H1 (cell line): Measurements from ENCODE around the gene KNDC1. TPM values are rescaled to one million over a fixed set of nuclear protein-coding genes. Genes with fewer than 3 reads are reported as not detected.

Source experiments
- BACH1 ChIP-seq: IDR thresholded peaks from 2 replicates; pipeline ENCODE4 v1.6.1; 2012; ENCODE audit warnings: low read length, improper control_type of control experiment
- CBX5 ChIP-seq: fragments of 300-800, 300-1000 bp; sonication (generic); IDR thresholded peaks from 2 replicates; pipeline ENCODE4 v1.7.1; 2016; ENCODE audit warnings: antibody characterized with exemption, low read length, low read depth
- CEBPB ChIP-seq: IDR thresholded peaks from 2 replicates; pipeline ENCODE4 v1.6.1; 2012; ENCODE audit warnings: low read depth, low read length
- CREB1 ChIP-seq: IDR thresholded peaks from 2 replicates; pipeline ENCODE4 v1.6.1; 2012; ENCODE audit warnings: inconsistent platforms
- EGR1 ChIP-seq: IDR thresholded peaks from 2 replicates; pipeline ENCODE4 v1.6.1; 2011; ENCODE audit warnings: low read depth, low read length, borderline replicate concordance
- EP300 ChIP-seq, 2 experiments: IDR thresholded peaks; 1 replicate in 1 of 2; 2 replicates in 1 of 2; pipeline ENCODE4 v1.6.1; 2011 to 2012; ENCODE audit warnings: low read depth in 2 of 2, low read length in 2 of 2, mild to moderate bottlenecking in 2 of 2, borderline replicate concordance in 1 of 2, inconsistent platforms in 1 of 2, moderate library complexity in 1 of 2
- EZH2 ChIP-seq: fragments of 200-600 bp; sonication (generic); IDR thresholded peaks from 2 replicates; pipeline ENCODE4 v1.7.1; 2012; ENCODE audit warnings: low read depth, mild to moderate bottlenecking, moderate library complexity, low read length, inconsistent platforms; ENCODE audit not compliant: severe bottlenecking
- GABPA ChIP-seq: IDR thresholded peaks from 2 replicates; pipeline ENCODE4 v1.6.1; 2011; ENCODE audit warnings: mild to moderate bottlenecking, low read length, moderate library complexity, borderline replicate concordance; ENCODE audit not compliant: insufficient read depth
- HDAC6 ChIP-seq: IDR thresholded peaks from one replicate; pipeline ENCODE4 v1.7.1; 2012; ENCODE audit warnings: low read depth, mild to moderate bottlenecking, inconsistent platforms, low read length, moderate library complexity
- KDM5A ChIP-seq: fragments of 200-600 bp; IDR thresholded peaks from 2 replicates; pipeline ENCODE4 v1.7.1; 2012; ENCODE audit warnings: mild to moderate bottlenecking, low read length, inconsistent platforms, mixed read lengths
- PHF8 ChIP-seq: fragments of 200-600 bp; sonication (generic); conservative IDR thresholded peaks from 2 replicates; pipeline ENCODE4 v1.7.1; 2012; ENCODE audit warnings: low read depth, mild to moderate bottlenecking, inconsistent platforms, low read length, moderate library complexity
- POLR2A ChIP-seq, 2 experiments: IDR thresholded peaks; 1 replicate in 1 of 2; 2 replicates in 1 of 2; pipeline ENCODE4 v1.6.1; 2011; ENCODE audit warnings: low read depth in 2 of 2, low read length in 2 of 2, mild to moderate bottlenecking in 2 of 2; ENCODE audit errors: control extremely low read depth in 1 of 2
- POLR2AphosphoS5 ChIP-seq: IDR thresholded peaks from 2 replicates; pipeline ENCODE4 v1.6.1; 2011; ENCODE audit warnings: low read depth, low read length
- RAD21 ChIP-seq, 2 experiments: IDR thresholded peaks in 1 of 2; conservative IDR thresholded peaks in 1 of 2; 2 replicates each; pipeline ENCODE4 v1.6.1; 2011; ENCODE audit warnings: low read depth in 2 of 2, low read length in 2 of 2, improper control_type of control experiment in 1 of 2, inconsistent platforms in 1 of 2, mild to moderate bottlenecking in 1 of 2, moderate library complexity in 1 of 2
- RBBP5 ChIP-seq: IDR thresholded peaks from 2 replicates; pipeline ENCODE4 v1.7.1; 2012; ENCODE audit warnings: low read depth, mild to moderate bottlenecking, inconsistent platforms, low read length, moderate library complexity, borderline replicate concordance
- RNF2 ChIP-seq: fragments of 200-900, 300-1000 bp; sonication (generic); IDR thresholded peaks from 2 replicates; pipeline ENCODE4 v1.7.1; 2016; ENCODE audit warnings: borderline replicate concordance, low read depth, mild to moderate bottlenecking, antibody characterized with exemption, low read length; ENCODE audit not compliant: poor library complexity, severe bottlenecking; ENCODE audit errors: missing control alignments
- RXRA ChIP-seq: IDR thresholded peaks from 2 replicates; pipeline ENCODE4 v1.6.1; 2011; ENCODE audit warnings: low read depth, mild to moderate bottlenecking, low read length, moderate library complexity; ENCODE audit not compliant: insufficient read depth
- SAP30 ChIP-seq: fragments of 300-600 bp; sonication (generic); IDR thresholded peaks from 2 replicates; pipeline ENCODE4 v1.7.1; 2012; ENCODE audit warnings: low read length, moderate library complexity, mild to moderate bottlenecking, inconsistent platforms; ENCODE audit not compliant: insufficient read depth, insufficient replicate concordance
- SIN3A ChIP-seq, 2 experiments: IDR thresholded peaks in 1 of 2; conservative IDR thresholded peaks in 1 of 2; 2 replicates each; pipeline ENCODE4 v1.6.1; 2011 to 2012; ENCODE audit warnings: low read length in 2 of 2, improper control_type of control experiment in 1 of 2, low read depth in 1 of 2, mild to moderate bottlenecking in 1 of 2
- SIX5 ChIP-seq: IDR thresholded peaks from 2 replicates; pipeline ENCODE4 v1.6.1; 2011; ENCODE audit warnings: mild to moderate bottlenecking, low read depth, low read length
- SUZ12 ChIP-seq: fragments of 200-600 bp; sonication (generic); IDR thresholded peaks from 2 replicates; pipeline ENCODE4 v1.6.1; 2012; ENCODE audit warnings: mild to moderate bottlenecking, inconsistent platforms, low read length, moderate library complexity, mixed read lengths
- TAF7 ChIP-seq: optimal IDR thresholded peaks from 2 replicates; pipeline ENCODE3; 2011; ENCODE audit warnings: low read depth, mild to moderate bottlenecking, inconsistent platforms, low read length, moderate library complexity, borderline replicate concordance
- TCF12 ChIP-seq: IDR thresholded peaks from 2 replicates; pipeline ENCODE4 v1.6.1; 2011; ENCODE audit warnings: low read depth, mild to moderate bottlenecking, low read length
- polyA plus RNA-seq, 7 experiments: library from polyadenylated mRNA; depleted of rRNA in 3 of 7; stranded (reverse) in 5 of 7; unstranded in 2 of 7; fragments of >200 nt in 5 of 7; fragments of 200-250 nt in 2 of 7; gene quantifications; 1 replicate in 5 of 7; 2 replicates in 1 of 7; 4 replicates in 1 of 7; pipeline versions ENCODE4 v1.2.1 to v1.2.3, GENCODE V29; 2011 to 2013; ENCODE audit warnings: missing spikeins in 2 of 7, mixed read lengths in 2 of 7
- total RNA-seq: library from RNA; stranded (reverse); fragmentation: NEBNext Ultra II Directional; extraction: Animal tissue kit (Norgen Biotek cat#: 25700); gene quantifications from 2 replicates; pipeline ENCODE4 v1.2.1, GENCODE V29; 2021

Gene KNDC1
- total and polyA plus RNA-seq, 2 of the 8 experiments (the other 6 are each of a cell fraction or from before 2014, with no cell fraction given), result 7.5 to 16.7 TPM

- TF ChIP-seq POLR2AphosphoS5 (no peak), CEBPB (no peak), SIX5 (no peak), GABPA (no peak; the same call in 1 of the 2 replicates), HDAC6 (no peak), RXRA (no peak), CBX5 (no peak), EZH2 (peak; percentile 4), TAF7 (no peak), RAD21 (IDR thresholded peaks at IDR 0.05 in 1 of 2, conservative IDR thresholded peaks at IDR 0.05 in 1 of 2; ENCODE audit: low read depth in 2 of 2, low read length in 2 of 2) (no peak), SIN3A (conservative IDR thresholded peaks at IDR 0.05 in 1 of 2, IDR thresholded peaks at IDR 0.05 in 1 of 2; ENCODE audit: low read depth in 1 of 2, low read length in 2 of 2) (0 out of 4 replicates have a peak, but pooled peaks of 1 of the 2 experiments have one; percentile 54), TCF12 (no peak), BACH1 (no peak), SUZ12 (no peak), PHF8 (no peak), CREB1 (no peak), EGR1 (peak; percentile 20; the same call in 1 of the 2 replicates), RNF2 (no peak), POLR2A (IDR thresholded peaks at IDR 0.05; ENCODE audit: control extremely low read depth in 1 of 2, low read depth in 2 of 2, low read length in 2 of 2) (no peak), SAP30 (no peak), EP300 (IDR thresholded peaks at IDR 0.05; ENCODE audit: borderline replicate concordance in 1 of 2, low read depth in 2 of 2, low read length in 2 of 2) (no peak), KDM5A (no peak), RBBP5 (no peak)
Measured at GRCh38 chr10:133159950-133160825, at the start of gene KNDC1 (continued).
